ENCODE results near the gene SCYGR3.

SCYGR3 gene

GRCh38 chr2:227626580-227627151 is 12.0 kb upstream of the SCYGR3 start:
- no peak for TF ChIP-seq CTCF (conservative IDR thresholded peaks at IDR 0.05)

GRCh38 chr2:227625420-227625819 is 10.8 kb upstream of the SCYGR3 start:
- TF ChIP-seq CTCF (conservative IDR thresholded peaks at IDR 0.05): no peak
- no peak overlapping the region for H3K27ac ChIP-seq

More at GRCh38 chr2:227626580-227627151, 12.0 kb upstream of the SCYGR3 start:
- H3K27ac ChIP-seq: no peak overlapping the region

GRCh38 chr2:227623226-227623625 is 8.6 kb upstream of the SCYGR3 start:
- no peak overlapping the region for H3K27ac ChIP-seq
- TF ChIP-seq CTCF (conservative IDR thresholded peaks at IDR 0.05): no peak

- H3K27ac ChIP-seq: no peak within 1 kb of the TSS
- no peak for TF ChIP-seq CTCF (conservative IDR thresholded peaks at IDR 0.05)
Observed at GRCh38 chr2:227617316-227618230, 2.9 kb upstream of the SCYGR3 start, which contains the start of gene SCYGR4. SCYGR4 (plus strand) TSS chr2:227617498; CDS start chr2:227617498, 0 bp downstream.

GRCh38 chr2:227616631-227617030 is 2.0 kb upstream of the SCYGR3 start:
- H3K27ac ChIP-seq: no peak overlapping the region
- TF ChIP-seq CTCF (conservative IDR thresholded peaks at IDR 0.05): no peak

GRCh38 chr2:227615906-227616305 is 1.3 kb upstream of the SCYGR3 start:
- no peak overlapping the region for H3K27ac ChIP-seq
- no peak for TF ChIP-seq CTCF (conservative IDR thresholded peaks at IDR 0.05)

GRCh38 chr2:227615181-227615580 is 541 bp upstream of the SCYGR3 start:
- TF ChIP-seq CTCF (conservative IDR thresholded peaks at IDR 0.05): no peak

More at GRCh38 chr2:227615181-227615580, 541 bp upstream of the SCYGR3 start:
- no peak overlapping the region for H3K27ac ChIP-seq

All from VCaP (cell line).